Neural crest cell (in vitro differentiated cells): ENCODE measurements around the gene R3HDM4. TPM values are rescaled to one million over a fixed set of nuclear protein-coding genes. Genes with fewer than 3 reads are reported as not detected.

Source experiments
- DNase-seq: peaks from one replicate; pipeline ENCODE4 v3.0.0; 2021; ENCODE audit warnings: low read depth, mixed read lengths, low spot score
- H3K27ac Mint-ChIP-seq: one replicate; pipeline ENCODE4 v1.8.0; 2021; ENCODE audit warnings: mild to moderate bottlenecking, mixed read lengths; ENCODE audit not compliant: unreplicated experiment
- H3K27me3 Mint-ChIP-seq: 2 replicates; pipeline ENCODE4 v1.8.0; 2021; ENCODE audit warnings: low read depth, mild to moderate bottlenecking, mixed read lengths
- H3K36me3 Mint-ChIP-seq: 2 replicates; pipeline ENCODE4 v1.8.0; 2021; ENCODE audit warnings: low read depth, mild to moderate bottlenecking, mixed read lengths
- H3K4me1 Mint-ChIP-seq: 2 replicates; pipeline ENCODE4 v1.8.0; 2021; ENCODE audit warnings: mixed read lengths
- H3K4me3 Mint-ChIP-seq: one replicate; pipeline ENCODE4 v1.8.0; 2021; ENCODE audit warnings: mild to moderate bottlenecking, mixed read lengths
- H3K9me3 Mint-ChIP-seq: 2 replicates; pipeline ENCODE4 v1.8.0; 2021; ENCODE audit warnings: mixed read lengths
- total RNA-seq: library from RNA; stranded (reverse); gene quantifications from 2 replicates; pipeline ENCODE4 v1.2.1, GENCODE V29; 2021
- TF ChIP-seq, protein P1 (sequence below): fragments of 200-600 bp; sonication (generic); conservative IDR thresholded peaks from 2 replicates; pipeline ENCODE4 v1.5.0; 2021; ENCODE audit warnings: antibody characterized with exemption, mild to moderate bottlenecking

R3HDM4 gene
- total RNA-seq, 1 donor from 2014 or later, result 50.9 TPM

DNA sequence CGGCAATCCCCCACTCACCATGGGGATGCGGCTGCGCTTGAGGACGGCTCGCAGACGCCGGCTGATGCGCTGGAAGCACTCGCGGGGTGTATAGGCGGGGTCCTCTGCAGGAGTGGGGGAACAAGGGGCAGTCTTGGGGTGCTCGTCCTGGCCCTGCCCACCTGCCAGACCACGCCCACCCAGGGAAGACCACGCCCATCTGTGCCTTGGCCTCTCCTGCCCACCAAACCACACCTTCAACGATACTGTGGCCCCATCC is 13.0 kb downstream of the R3HDM4 start:
- H3K27me3 Mint-ChIP-seq, result no peaks in the 10 kb centered on the region
- no peak overlapping the region for H3K27ac Mint-ChIP-seq
- no peaks in the 10 kb centered on the region for H3K4me1 Mint-ChIP-seq
- TF ChIP-seq, protein P1, sequence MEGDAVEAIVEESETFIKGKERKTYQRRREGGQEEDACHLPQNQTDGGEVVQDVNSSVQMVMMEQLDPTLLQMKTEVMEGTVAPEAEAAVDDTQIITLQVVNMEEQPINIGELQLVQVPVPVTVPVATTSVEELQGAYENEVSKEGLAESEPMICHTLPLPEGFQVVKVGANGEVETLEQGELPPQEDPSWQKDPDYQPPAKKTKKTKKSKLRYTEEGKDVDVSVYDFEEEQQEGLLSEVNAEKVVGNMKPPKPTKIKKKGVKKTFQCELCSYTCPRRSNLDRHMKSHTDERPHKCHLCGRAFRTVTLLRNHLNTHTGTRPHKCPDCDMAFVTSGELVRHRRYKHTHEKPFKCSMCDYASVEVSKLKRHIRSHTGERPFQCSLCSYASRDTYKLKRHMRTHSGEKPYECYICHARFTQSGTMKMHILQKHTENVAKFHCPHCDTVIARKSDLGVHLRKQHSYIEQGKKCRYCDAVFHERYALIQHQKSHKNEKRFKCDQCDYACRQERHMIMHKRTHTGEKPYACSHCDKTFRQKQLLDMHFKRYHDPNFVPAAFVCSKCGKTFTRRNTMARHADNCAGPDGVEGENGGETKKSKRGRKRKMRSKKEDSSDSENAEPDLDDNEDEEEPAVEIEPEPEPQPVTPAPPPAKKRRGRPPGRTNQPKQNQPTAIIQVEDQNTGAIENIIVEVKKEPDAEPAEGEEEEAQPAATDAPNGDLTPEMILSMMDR, result no peak
- H3K4me3 Mint-ChIP-seq, result no peak overlapping the region
- H3K36me3 Mint-ChIP-seq, result no peaks in the 10 kb centered on the region
- DNase-seq, result no peak
- no peaks in the 10 kb centered on the region for H3K9me3 Mint-ChIP-seq

DNA sequence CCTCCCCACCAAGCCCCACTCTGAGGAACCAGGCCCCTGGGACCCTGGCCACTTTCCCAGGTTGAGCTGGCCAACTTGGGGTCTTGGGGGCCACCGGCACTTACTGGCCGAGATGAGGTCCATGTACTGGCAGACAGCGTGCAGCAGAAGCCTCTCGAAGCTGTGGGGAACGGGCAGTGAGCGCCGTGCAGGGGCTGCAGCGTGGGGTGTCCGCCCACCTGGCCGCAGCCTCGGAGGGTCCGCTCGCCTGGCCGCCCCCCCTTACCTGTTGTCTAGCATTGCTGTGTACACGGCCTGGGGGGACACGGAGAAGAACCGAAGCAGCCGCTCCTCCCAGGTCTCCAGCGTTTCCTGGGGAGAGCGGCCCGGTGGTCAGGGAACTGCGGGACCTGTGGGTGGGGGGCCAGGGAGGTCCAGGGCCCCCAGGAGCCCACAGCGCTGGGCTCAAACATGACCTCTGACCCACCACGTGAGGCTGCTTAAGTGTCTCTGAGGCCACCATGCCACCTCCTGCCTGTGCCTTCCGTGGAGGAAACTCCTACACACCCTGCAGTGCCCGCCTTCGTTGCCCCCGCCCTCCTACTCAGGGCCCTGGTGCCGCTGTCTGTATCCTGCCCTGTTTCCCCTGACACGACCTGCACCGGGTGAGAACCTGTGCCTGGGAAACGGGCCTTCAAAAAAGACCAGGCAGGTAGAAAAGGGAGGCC is 13.5 kb downstream of the R3HDM4 start:
- H3K27ac Mint-ChIP-seq, result no peak overlapping the region
- no peak overlapping the region for H3K4me3 Mint-ChIP-seq
- no peak for DNase-seq
- no peaks in the 10 kb centered on the region for H3K27me3 Mint-ChIP-seq
- TF ChIP-seq, protein P1, result no peak
- H3K4me1 Mint-ChIP-seq, result no peaks in the 10 kb centered on the region
- H3K36me3 Mint-ChIP-seq, result no peaks in the 10 kb centered on the region
- H3K9me3 Mint-ChIP-seq, result no peaks in the 10 kb centered on the region

DNA sequence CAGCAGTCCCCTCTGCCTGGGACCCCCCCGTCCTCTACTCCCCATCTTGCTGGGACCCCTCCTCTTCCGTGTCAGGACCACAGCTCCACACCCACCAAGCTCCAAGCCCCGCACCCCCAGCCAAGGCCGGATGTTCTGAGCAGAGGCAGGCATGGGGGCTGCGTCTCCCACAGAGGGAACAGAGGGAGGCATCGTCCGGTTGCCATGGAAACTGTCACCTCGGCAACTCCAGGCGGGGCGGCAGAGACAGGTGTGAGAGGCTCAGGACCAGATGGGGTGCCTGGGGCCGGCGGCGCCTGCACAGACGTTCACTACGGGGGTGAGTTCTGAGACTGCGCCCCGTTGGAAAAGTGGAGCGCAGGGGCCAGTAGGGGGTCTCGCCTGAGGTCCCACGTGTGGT is 14.4 kb downstream of the R3HDM4 start:
- DNase-seq, result no peak
- Mint-ChIP-seq H3K9me3 (no peaks in the 10 kb centered on the region), H3K27me3 (no peaks in the 10 kb centered on the region), H3K4me1 (peaks cover 3% of the 10 kb centered on the region), H3K27ac (no peak overlapping the region), H3K36me3 (no peaks in the 10 kb centered on the region), H3K4me3 (no peak overlapping the region)
- TF ChIP-seq, protein P1, result no peak

DNA sequence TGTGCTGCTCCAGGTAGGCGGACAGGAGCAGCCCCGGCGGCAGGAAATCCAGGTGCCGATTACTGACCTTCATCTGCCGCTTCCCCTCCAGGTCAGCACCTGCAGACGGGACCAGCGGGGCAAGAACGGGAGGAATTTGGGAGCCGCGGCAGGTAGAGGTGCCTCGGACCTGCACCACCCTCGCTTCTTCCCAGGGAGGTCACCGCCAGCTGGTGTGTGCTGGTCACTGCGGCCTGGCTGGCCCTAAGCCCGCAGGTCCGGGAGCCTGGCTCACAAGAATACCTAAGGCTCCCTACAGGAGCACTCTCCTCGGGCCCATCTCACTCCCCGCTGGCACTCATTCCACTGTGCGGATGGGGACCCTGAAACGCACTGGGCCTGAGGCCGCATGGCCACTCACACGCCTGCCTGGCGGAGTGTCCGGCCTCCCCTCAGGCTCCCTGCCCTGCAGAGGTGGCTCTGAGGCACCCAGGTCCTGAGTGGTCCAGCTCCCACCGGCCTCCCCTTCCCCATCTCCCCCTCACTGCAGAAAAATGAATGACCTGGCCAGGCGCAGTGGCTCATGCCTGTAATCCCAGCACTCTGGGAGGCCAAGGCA is 15.5 kb downstream of the R3HDM4 start:
- Mint-ChIP-seq H3K27ac (no peak overlapping the region), H3K4me1 (peaks cover 10% of the 10 kb centered on the region), H3K27me3 (peaks cover 6% of the 10 kb centered on the region), H3K36me3 (no peaks in the 10 kb centered on the region), H3K9me3 (no peaks in the 10 kb centered on the region), H3K4me3 (no peak overlapping the region)
- no peak for DNase-seq
- TF ChIP-seq, protein P1, result no peak

DNA sequence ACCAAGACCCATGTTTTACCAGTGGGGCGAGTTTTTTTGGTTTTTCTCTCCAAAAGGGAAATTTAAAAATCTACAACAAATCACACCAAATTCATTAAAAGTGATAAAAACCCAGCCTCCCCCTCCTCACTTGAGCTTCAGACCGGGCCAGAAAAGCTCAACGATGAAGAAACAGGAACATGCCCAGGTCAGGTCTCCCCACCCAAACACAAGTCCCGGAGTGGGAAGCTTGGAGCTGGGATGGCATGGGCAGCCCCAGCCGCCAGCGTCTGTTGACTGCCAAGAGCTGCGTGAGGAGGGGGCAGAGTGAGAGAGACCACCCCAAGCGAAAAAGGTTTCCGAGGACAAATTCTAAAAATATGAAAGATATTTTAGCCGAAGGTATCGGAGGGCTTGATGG is 16.0 kb downstream of the R3HDM4 start:
- H3K4me3 Mint-ChIP-seq, result peak overlapping the region; percentile 38
- H3K36me3 Mint-ChIP-seq, result no peaks in the 10 kb centered on the region
- peaks cover 6% of the 10 kb centered on the region for H3K27me3 Mint-ChIP-seq
- TF ChIP-seq, protein P1, result no peak
- DNase-seq, result no peak
- no peaks in the 10 kb centered on the region for H3K9me3 Mint-ChIP-seq
- H3K4me1 Mint-ChIP-seq, result peaks cover 10% of the 10 kb centered on the region
- no peak overlapping the region for H3K27ac Mint-ChIP-seq
